ENCODE data around the gene APOB. TPM values are rescaled to one million over a fixed set of nuclear protein-coding genes. Genes with fewer than 3 reads are reported as not detected.

APOB gene
- total RNA-seq, 1 donor from 2014 or later: 0.13 TPM

GRCh38 chr2:21078296-21078695 lies 34.4 kb upstream of the APOB start:
- no peak for DNase-seq (ENCODE audit: low spot score in 2 of 2, unreplicated experiment in 2 of 2)
- Mint-ChIP-seq H3K27ac (no peak overlapping the region), H3K36me3 (no peaks in the 10 kb centered on the region), H3K4me3 (no peak overlapping the region), H3K9me3 (peaks cover 19% of the 10 kb centered on the region), H3K4me1 (no peaks in the 10 kb centered on the region), H3K27me3 (ENCODE audit: low read depth) (peaks cover 33% of the 10 kb centered on the region)
- TF ChIP-seq CTCF (IDR thresholded peaks at IDR 0.05; ENCODE audit: unreplicated experiment): no peak

GRCh38 chr2:21072477-21073242 lies 28.8 kb upstream of the APOB start:
- no peaks in the 10 kb centered on the region for H3K36me3 Mint-ChIP-seq
- H3K27ac Mint-ChIP-seq: no peak overlapping the region
- no peaks in the 10 kb centered on the region for H3K9me3 Mint-ChIP-seq
- no peak for DNase-seq (ENCODE audit: low spot score in 2 of 2, unreplicated experiment in 2 of 2)
- peaks cover 19% of the 10 kb centered on the region for H3K27me3 Mint-ChIP-seq (ENCODE audit: low read depth)
- no peak overlapping the region for H3K4me3 Mint-ChIP-seq
- H3K4me1 Mint-ChIP-seq: peaks cover 8% of the 10 kb centered on the region
- no peak for TF ChIP-seq CTCF (IDR thresholded peaks at IDR 0.05; ENCODE audit: unreplicated experiment)

- H3K27me3 Mint-ChIP-seq (ENCODE audit: low read depth): peaks cover 10% of the 10 kb centered on the region
- H3K4me3 Mint-ChIP-seq: no peak overlapping the region
- no peak for DNase-seq (ENCODE audit: low spot score in 2 of 2, unreplicated experiment in 2 of 2)
- H3K9me3 Mint-ChIP-seq: no peaks in the 10 kb centered on the region
- no peak for TF ChIP-seq CTCF (IDR thresholded peaks at IDR 0.05; ENCODE audit: unreplicated experiment)
- no peak overlapping the region for H3K27ac Mint-ChIP-seq
- no peaks in the 10 kb centered on the region for H3K36me3 Mint-ChIP-seq
- H3K4me1 Mint-ChIP-seq: peaks cover 16% of the 10 kb centered on the region
Observed at GRCh38 chr2:21070341-21071257, 26.7 kb upstream of the APOB start.

- no peaks in the 10 kb centered on the region for H3K36me3 Mint-ChIP-seq
- peaks cover 4% of the 10 kb centered on the region for H3K27me3 Mint-ChIP-seq (ENCODE audit: low read depth)
- no peak overlapping the region for H3K4me3 Mint-ChIP-seq
- H3K9me3 Mint-ChIP-seq: no peaks in the 10 kb centered on the region
- peaks cover 16% of the 10 kb centered on the region for H3K4me1 Mint-ChIP-seq
- no peak overlapping the region for H3K27ac Mint-ChIP-seq
- no peak for DNase-seq (ENCODE audit: low spot score in 2 of 2, unreplicated experiment in 2 of 2)
- no peak for TF ChIP-seq CTCF (IDR thresholded peaks at IDR 0.05; ENCODE audit: unreplicated experiment)
Observed at GRCh38 chr2:21069746-21070340, 26.0 kb upstream of the APOB start.

- no peak for TF ChIP-seq CTCF (IDR thresholded peaks at IDR 0.05; ENCODE audit: unreplicated experiment)
- H3K4me1 Mint-ChIP-seq: peaks cover 16% of the 10 kb centered on the region
- H3K36me3 Mint-ChIP-seq: no peaks in the 10 kb centered on the region
- H3K9me3 Mint-ChIP-seq: no peaks in the 10 kb centered on the region
- H3K27me3 Mint-ChIP-seq (ENCODE audit: low read depth): no peaks in the 10 kb centered on the region
- DNase-seq (ENCODE audit: low spot score in 2 of 2, unreplicated experiment in 2 of 2): no peak
- H3K4me3 Mint-ChIP-seq: no peak overlapping the region
- H3K27ac Mint-ChIP-seq: no peak overlapping the region
Observed at GRCh38 chr2:21067859-21068537, 24.1 kb upstream of the APOB start.
